HepG2 (cell line): ENCODE data around the gene OGFOD3. TPM values are rescaled to one million over a fixed set of nuclear protein-coding genes. Genes with fewer than 3 reads are reported as not detected.

ENCODE experiments used
- ATAC-seq: fragments of 200-7000 bp; cut with Tn5 transposase; 3 replicates; pipeline ENCODE4 v1.9.1; 2020; ENCODE audit warnings: mild to moderate bottlenecking, moderate library complexity
- BruUV-seq: library from RNA; stranded (reverse); fragments of 400-500 nt; replicated peaks from 2 replicates; lab custom pipeline; 2021; lab: Mats Ljungman, UMichigan
- CTCF ChIA-PET: fragments of 300-600 bp; formaldehyde crosslinking; extraction: SDS; loops from one replicate; lab custom pipeline; 2021; ENCODE audit warnings: low total read pairs, inconsistent platforms, low intra/inter-chr PET ratio; lab: Yijun Ruan, JAX
- POLR2A ChIA-PET: fragments of 350-600 bp; sonication (Branson Sonifier 250); formaldehyde crosslinking; loops from one replicate; lab custom pipeline; 2020; ENCODE audit warnings: antibody characterized with exemption, inconsistent platforms; lab: Yijun Ruan, JAX
- DNase-seq: peaks from one replicate; pipeline ENCODE4 v3.0.0-alpha.2; 2015; ENCODE audit warnings: low spot score
- FAIRE-seq: peaks from 3 replicates; lab custom pipeline; 2011; peaks lifted over from hg19 to GRCh38; lab: Jason Lieb, UNC
- H2AFZ ChIP-seq: one replicate; pipeline ENCODE4 v1.6.1; 2011; ENCODE audit warnings: low read length, inconsistent platforms
- H3K27ac ChIP-seq: fragments of 300-600 bp; 3 replicates; pipeline ENCODE4 v1.8.0; 2011; ENCODE audit warnings: mixed run types, mild to moderate bottlenecking, mixed read lengths, low read length, inconsistent platforms; ENCODE audit not compliant: insufficient read depth; ENCODE audit errors: extremely low read length
- H3K27me3 ChIP-seq, 2 experiments: fragments of 200-600 bp in 1 of 2; 2 replicates in 1 of 2; 3 replicates in 1 of 2; pipeline versions ENCODE4 v1.6.0 to v1.8.0; 2011; ENCODE audit warnings: low read length in 2 of 2, mild to moderate bottlenecking in 2 of 2, moderate library complexity in 2 of 2, inconsistent platforms in 1 of 2; ENCODE audit not compliant: insufficient read depth in 2 of 2, control insufficient read depth in 1 of 2
- H3K36me3 ChIP-seq, 2 experiments: fragments of 200-600 bp in 1 of 2; replicated peaks in 1 of 2; 2 replicates in 1 of 2; 3 replicates in 1 of 2; pipeline versions ENCODE4 v1.5.1 to v1.8.0; 2011; ENCODE audit warnings: low read length in 2 of 2, inconsistent platforms in 1 of 2; ENCODE audit not compliant: insufficient read depth in 2 of 2, control insufficient read depth in 1 of 2
- H3K4me1 ChIP-seq: 2 replicates; pipeline ENCODE4 v1.5.1; 2012; ENCODE audit warnings: low read length, inconsistent platforms; ENCODE audit not compliant: insufficient read depth
- H3K4me2 ChIP-seq: 2 replicates; pipeline ENCODE4 v1.6.0; 2011; ENCODE audit warnings: low read depth, low read length, inconsistent platforms
- H3K4me3 ChIP-seq, 3 experiments: fragments of 200-600 bp in 1 of 3; sonication (generic), shearing (Covaris generic) in 1 of 3; replicated peaks in 1 of 3; 2 replicates each; pipeline ENCODE4 v1.5.1; 2011 to 2016; ENCODE audit warnings: low read length in 3 of 3, inconsistent platforms in 2 of 3, low read depth in 2 of 3, mild to moderate bottlenecking in 2 of 3, control low read depth in 1 of 3, mixed read lengths in 1 of 3; ENCODE audit not compliant: insufficient read depth in 1 of 3
- H3K79me2 ChIP-seq: one replicate; pipeline ENCODE4 v1.6.1; 2011; ENCODE audit warnings: low read length, inconsistent platforms; ENCODE audit not compliant: insufficient read depth
- H3K9ac ChIP-seq: 2 replicates; pipeline ENCODE4 v1.6.0; 2011; ENCODE audit warnings: mild to moderate bottlenecking, low read depth, low read length, inconsistent platforms; ENCODE audit not compliant: insufficient read depth
- H3K9me3 ChIP-seq: 2 replicates; pipeline ENCODE4 v1.5.1; 2012; ENCODE audit warnings: mild to moderate bottlenecking, low read length
- H4K20me1 ChIP-seq: 2 replicates; pipeline ENCODE4 v1.6.0; 2011; ENCODE audit warnings: inconsistent platforms, mild to moderate bottlenecking, low read length, moderate library complexity; ENCODE audit not compliant: insufficient read depth
- ARHGAP35 ChIP-seq: sonication (generic); formaldehyde crosslinking; IDR thresholded peaks from 2 replicates; pipeline ENCODE4 v1.9.0; 2022; ENCODE audit warnings: mild to moderate bottlenecking, inconsistent platforms, moderate library complexity, missing genetic modification reagents, borderline replicate concordance
- ARID5B ChIP-seq: IDR thresholded peaks from 2 replicates; pipeline ENCODE4 v1.4.0; 2020; ENCODE audit warnings: mild to moderate bottlenecking, missing genetic modification reagents
- BCL3 ChIP-seq: sonication (generic); formaldehyde crosslinking; IDR thresholded peaks from 2 replicates; pipeline ENCODE4 v1.5.1; 2020; ENCODE audit warnings: mild to moderate bottlenecking, missing genetic modification reagents, moderate library complexity
- GRHL1 ChIP-seq: sonication (generic); formaldehyde crosslinking; conservative IDR thresholded peaks from 2 replicates; pipeline ENCODE4 v1.8.0; 2022; ENCODE audit warnings: missing genetic modification reagents
- KLF11 ChIP-seq: IDR thresholded peaks from 2 replicates; pipeline ENCODE4 v1.6.1; 2016; ENCODE audit warnings: missing compliant biosample characterization
- MNT ChIP-seq: fragments of 450-650 bp; IDR thresholded peaks from 2 replicates; pipeline ENCODE4 v1.6.1; 2016
- MXD1 ChIP-seq: sonication (generic); formaldehyde crosslinking; IDR thresholded peaks from 2 replicates; pipeline ENCODE4 v1.4.0; 2020; ENCODE audit warnings: mild to moderate bottlenecking, missing genetic modification reagents
- NCOA1 ChIP-seq: sonication (generic); formaldehyde crosslinking; IDR thresholded peaks from 2 replicates; pipeline ENCODE4 v1.9.0; 2021; ENCODE audit warnings: missing genetic modification reagents
- REPIN1 ChIP-seq: sonication (generic); formaldehyde crosslinking; IDR thresholded peaks from 2 replicates; pipeline ENCODE4 v1.8.0; 2022; ENCODE audit warnings: missing genetic modification reagents, low read depth, mild to moderate bottlenecking, borderline replicate concordance
- SUZ12 ChIP-seq: fragments of 150-350 bp; IDR thresholded peaks from 2 replicates; pipeline ENCODE4 v1.6.1; 2014; ENCODE audit warnings: low read depth, low read length
- ZNF17 ChIP-seq: sonication (generic); formaldehyde crosslinking; IDR thresholded peaks from 2 replicates; pipeline ENCODE4 v1.5.0; 2020; ENCODE audit warnings: mild to moderate bottlenecking, missing genetic modification reagents
- ZNF280B ChIP-seq: sonication (generic); formaldehyde crosslinking; IDR thresholded peaks from 2 replicates; pipeline ENCODE4 v1.5.0; 2020; ENCODE audit warnings: missing genetic modification reagents, mild to moderate bottlenecking, borderline replicate concordance
- ZNF713 ChIP-seq: sonication (generic); formaldehyde crosslinking; IDR thresholded peaks from 2 replicates; pipeline ENCODE4 v1.4.0; 2020; ENCODE audit warnings: mild to moderate bottlenecking, missing genetic modification reagents
- ZNF749 ChIP-seq: sonication (generic); formaldehyde crosslinking; IDR thresholded peaks from 2 replicates; pipeline ENCODE4 v1.8.0; 2022; ENCODE audit warnings: mild to moderate bottlenecking, missing genetic modification reagents, moderate library complexity, borderline replicate concordance
- WGBS: methylation state at CpG from one replicate; pipeline ENCODE4 v1.1.6; 2017; ENCODE audit warnings: low lambda C conversion rate; 5-methylcytosine and 5-hydroxymethylcytosine counted together
- in situ Hi-C: cut with HindIII; loops from 2 replicates; pipeline ENCODE4 v1.10.0; 2017; ENCODE audit warnings: low pct_unique_long_range_greater_than_20kb; ENCODE audit not compliant: extremely low pct_ligation_motif_present
- intact Hi-C: fragments of 100-400 bp; cut with micrococcal nuclease; formaldehyde crosslinking; loops from one replicate; pipeline ENCODE4 v1.10.0; 2022; ENCODE audit not compliant: unreplicated experiment
- polyA plus RNA-seq, 8 experiments: library from polyadenylated mRNA; depleted of rRNA in 3 of 8; stranded (reverse) in 7 of 8; unstranded in 1 of 8; fragments of >200 nt; fragmentation: Illumina TruSeq in 4 of 8; extraction: Trizol in 4 of 8; gene quantifications; 2 replicates each; pipeline versions ENCODE4 v1.2.1 to v1.2.3, GENCODE V29; 2011 to 2016; ENCODE audit warnings: low read depth in 4 of 8, missing spikeins in 1 of 8, mixed read lengths in 1 of 8; ENCODE audit not compliant: insufficient read depth in 1 of 8
- total RNA-seq, 5 experiments: library from RNA; depleted of rRNA; stranded (reverse); fragments of >200 nt; fragmentation: Illumina TruSeq; extraction: Trizol; gene quantifications; 2 replicates each; pipeline ENCODE4 v1.2.3, GENCODE V29; 2016; ENCODE audit warnings: low read depth in 1 of 5

The OGFOD3 gene
- total and polyA plus RNA-seq, 2 of the 13 experiments (the other 11 are each of a cell fraction or from before 2014, with no cell fraction given), result 40.0 to 42.1 TPM

- no peak for DNase-seq
- Histone ChIP-seq H3K79me2 (peaks cover 10% of the 10 kb centered on the region), H3K27me3 (no peaks in the 10 kb centered on the region), H3K9ac (peak overlapping the region; percentile 98), H3K4me3 (peak overlapping the region; percentile 68 to 99 (median 83)), H3K4me1 (peaks cover 57% of the 10 kb centered on the region), H3K36me3 (peaks cover 5 to 23% of the 10 kb centered on the region in 2 experiments; a peak in 4 of 5 replicates), H4K20me1 (peaks cover 9% of the 10 kb centered on the region; the same call in 1 of the 2 replicates), H3K4me2 (peak overlapping the region; percentile 97), H2AFZ (no peak overlapping the region), H3K27ac (peak overlapping the region; percentile 96), H3K9me3 (no peaks in the 10 kb centered on the region)
- ChIA-PET POLR2A (interaction anchor here (1.0 to 1.9 kb wide), 9 partner anchors 37 to 165 kb away, joined by 3 to 6 read pairs (median 3); partner anchors contain the start of genes FOXK2, HEXD and OGFOD3), CTCF (no interaction called here)
- BruUV-seq, result TSS peak; percentile 97
- peak; percentile 94 for FAIRE-seq
- intact Hi-C loops, result loop anchor here (1.0 to 2.0 kb wide), 4 partner anchors 8 to 97 kb away; partner anchors contain the start of genes CYBC1, HEXD and OGFOD3
- ATAC-seq, result no peak
- in situ Hi-C loops, result no loop called here
- WGBS, result 0% methylated on average over 8 of the region's 8 CpGs
- TF ChIP-seq MXD1 (no peak), NCOA1 (CRISPR knock-in tag) (no peak), ARID5B (CRISPR knock-in tag) (no peak), GRHL1 (no peak), ZNF713 (CRISPR knock-in tag) (no peak), ZNF17 (no peak), KLF11 (0 out of 2 replicates have a peak, but pooled peaks have one; percentile 17), ZNF280B (CRISPR knock-in tag) (no peak), REPIN1 (CRISPR knock-in tag) (no peak), ARHGAP35 (CRISPR knock-in tag) (no peak), BCL3 (no peak), SUZ12 (no peak), MNT (peak; percentile 77; the same call in 1 of the 2 replicates), ZNF749 (CRISPR knock-in tag) (no peak)
Measured at GRCh38 chr17:82457929-82458178, 39.5 kb upstream of the OGFOD3 start.
